Fibroblast of pulmonary artery (primary cell): ENCODE results near the gene MACROD2.

Source experiments
- DNase-seq: peaks from one replicate; pipeline ENCODE4 v3.0.0-alpha.2; 2010; ENCODE audit warnings: low read depth
- H3K4me3 ChIP-seq: replicated peaks from 2 replicates; pipeline ENCODE4 v1.5.1; 2011; ENCODE audit warnings: low read depth, mild to moderate bottlenecking, control low read depth, low read length, moderate library complexity
- TF ChIP-seq, protein P1 (sequence below): IDR thresholded peaks from 2 replicates; pipeline ENCODE4 v1.5.1; 2011; ENCODE audit warnings: mild to moderate bottlenecking, control low read depth, low read length, inconsistent platforms; ENCODE audit errors: missing control alignments

MACROD2 gene

DNA sequence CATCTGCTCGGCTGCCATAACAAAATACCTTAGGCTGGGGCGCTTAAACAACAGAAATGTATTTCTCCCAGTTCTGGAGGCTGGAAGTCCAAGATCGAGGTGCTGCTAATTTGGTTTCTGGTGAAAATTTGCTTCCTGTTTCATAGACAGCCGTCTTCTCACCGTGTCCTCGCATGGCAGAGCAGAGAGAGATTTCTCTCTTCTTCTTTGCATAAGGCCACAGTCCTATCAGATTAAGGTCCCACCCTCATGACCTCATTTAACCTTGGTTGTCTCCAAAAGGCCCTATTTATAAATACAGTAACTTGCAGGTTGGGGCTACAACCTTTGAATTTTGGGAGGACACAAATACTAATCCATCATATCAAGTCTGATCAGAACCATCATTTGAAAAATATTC lies 2033.6 kb downstream of the MACROD2 start:
- DNase-seq, result no peak
- no peak overlapping the region for H3K4me3 ChIP-seq
- TF ChIP-seq, protein P1, sequence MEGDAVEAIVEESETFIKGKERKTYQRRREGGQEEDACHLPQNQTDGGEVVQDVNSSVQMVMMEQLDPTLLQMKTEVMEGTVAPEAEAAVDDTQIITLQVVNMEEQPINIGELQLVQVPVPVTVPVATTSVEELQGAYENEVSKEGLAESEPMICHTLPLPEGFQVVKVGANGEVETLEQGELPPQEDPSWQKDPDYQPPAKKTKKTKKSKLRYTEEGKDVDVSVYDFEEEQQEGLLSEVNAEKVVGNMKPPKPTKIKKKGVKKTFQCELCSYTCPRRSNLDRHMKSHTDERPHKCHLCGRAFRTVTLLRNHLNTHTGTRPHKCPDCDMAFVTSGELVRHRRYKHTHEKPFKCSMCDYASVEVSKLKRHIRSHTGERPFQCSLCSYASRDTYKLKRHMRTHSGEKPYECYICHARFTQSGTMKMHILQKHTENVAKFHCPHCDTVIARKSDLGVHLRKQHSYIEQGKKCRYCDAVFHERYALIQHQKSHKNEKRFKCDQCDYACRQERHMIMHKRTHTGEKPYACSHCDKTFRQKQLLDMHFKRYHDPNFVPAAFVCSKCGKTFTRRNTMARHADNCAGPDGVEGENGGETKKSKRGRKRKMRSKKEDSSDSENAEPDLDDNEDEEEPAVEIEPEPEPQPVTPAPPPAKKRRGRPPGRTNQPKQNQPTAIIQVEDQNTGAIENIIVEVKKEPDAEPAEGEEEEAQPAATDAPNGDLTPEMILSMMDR, result no peak

DNA sequence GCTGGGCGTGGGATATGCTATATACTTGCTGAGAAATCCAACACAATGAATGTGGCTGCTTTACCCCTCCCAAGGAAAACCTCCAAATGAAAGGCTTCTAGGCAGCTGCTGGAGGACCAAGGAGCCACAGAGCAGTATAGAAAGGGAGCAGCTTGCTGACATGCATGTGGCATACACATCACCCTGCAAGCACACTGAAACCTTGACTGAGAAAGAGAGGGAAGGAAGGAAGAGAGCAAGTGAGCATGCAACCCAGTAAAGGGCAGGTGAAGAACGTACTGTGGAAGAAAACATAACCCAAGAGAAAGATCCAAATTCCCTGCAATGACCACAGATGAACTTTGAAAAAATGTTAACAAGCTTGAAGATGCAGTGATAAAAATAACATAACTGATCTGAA lies 2034.9 kb downstream of the MACROD2 start:
- no peak for DNase-seq
- TF ChIP-seq, protein P1, result no peak
- no peak overlapping the region for H3K4me3 ChIP-seq

DNA sequence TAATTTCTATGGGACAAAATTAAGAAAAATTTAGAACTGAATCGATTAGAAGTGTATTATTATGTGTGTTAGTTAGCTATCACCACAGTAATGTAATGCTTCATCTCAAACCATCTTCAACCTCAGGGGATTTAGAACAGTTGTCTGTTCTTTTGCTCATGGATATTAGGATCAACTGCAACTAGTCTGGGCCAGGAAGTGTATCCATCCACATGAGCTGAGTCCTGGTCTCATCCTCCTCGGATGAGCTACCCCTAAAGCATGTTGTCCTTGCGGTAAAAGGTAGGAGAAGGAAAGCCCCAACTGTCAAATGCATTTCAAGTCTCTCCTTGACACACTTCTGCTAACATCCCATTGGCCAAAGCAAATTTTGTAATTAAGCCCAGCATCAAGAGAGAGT lies 2040.3 kb downstream of the MACROD2 start:
- no peak overlapping the region for H3K4me3 ChIP-seq
- TF ChIP-seq, protein P1, result no peak
- DNase-seq, result no peak

DNA sequence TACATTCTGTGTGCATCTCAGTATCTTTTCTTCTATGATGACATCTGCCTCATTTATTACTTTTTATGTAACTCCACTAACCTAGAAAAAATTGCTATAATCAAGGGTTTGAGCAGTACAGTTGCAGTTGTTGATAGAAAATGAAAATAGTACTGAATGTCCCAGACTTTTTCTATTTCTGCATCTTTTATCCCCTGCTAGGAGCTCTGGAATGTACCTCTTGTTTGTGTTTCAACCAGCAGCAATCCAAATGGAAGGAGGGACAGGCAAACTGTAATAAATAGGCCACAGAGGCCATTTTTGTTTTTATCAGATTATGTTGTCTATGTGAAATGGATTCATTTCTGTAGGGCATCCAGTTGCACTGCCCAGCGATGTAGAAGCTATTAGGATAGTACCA lies 2041.0 kb downstream of the MACROD2 start:
- TF ChIP-seq, protein P1, result no peak
- H3K4me3 ChIP-seq, result no peak overlapping the region
- DNase-seq, result no peak

DNA sequence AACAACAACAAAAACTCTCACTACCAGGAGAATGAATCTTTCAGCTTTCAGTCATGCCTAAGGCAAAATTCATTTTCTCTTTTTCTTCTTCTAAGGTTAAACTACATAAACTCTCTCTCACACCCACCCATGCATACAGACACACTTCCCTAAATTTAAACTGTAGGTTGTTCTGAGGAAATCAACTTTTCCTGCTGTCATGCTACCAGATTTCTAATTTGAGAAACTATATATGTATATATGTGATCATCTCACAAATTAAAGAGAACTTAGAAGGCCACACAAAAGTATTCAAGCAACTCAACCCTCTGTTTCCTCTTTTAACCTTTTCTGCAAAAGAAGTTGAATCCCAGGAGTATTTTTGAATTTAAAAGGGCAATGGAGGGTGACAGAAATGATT lies 2045.4 kb downstream of the MACROD2 start:
- TF ChIP-seq, protein P1, result no peak
- no peak for DNase-seq
- H3K4me3 ChIP-seq, result no peak overlapping the region

DNA sequence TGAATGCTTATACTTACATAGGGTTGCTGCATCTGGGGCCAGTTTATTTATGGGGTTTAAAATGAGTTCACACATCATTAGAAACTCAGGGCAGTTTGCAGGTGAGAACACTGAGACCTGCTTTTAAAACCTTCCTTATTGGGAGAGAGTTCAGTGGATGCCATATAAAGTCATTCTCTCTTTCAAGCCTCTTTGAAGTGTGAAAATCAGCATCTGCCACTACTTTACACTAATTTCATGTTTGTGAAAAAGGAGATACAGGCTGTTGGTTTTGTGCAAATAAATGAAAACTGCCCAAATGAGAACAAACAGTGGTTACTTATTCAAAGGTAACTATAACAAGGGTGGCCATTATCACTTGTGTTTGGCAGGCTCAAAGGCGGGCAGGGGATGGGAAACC lies 2047.4 kb downstream of the MACROD2 start:
- TF ChIP-seq, protein P1, result no peak
- no peak for DNase-seq
- no peak overlapping the region for H3K4me3 ChIP-seq

DNA sequence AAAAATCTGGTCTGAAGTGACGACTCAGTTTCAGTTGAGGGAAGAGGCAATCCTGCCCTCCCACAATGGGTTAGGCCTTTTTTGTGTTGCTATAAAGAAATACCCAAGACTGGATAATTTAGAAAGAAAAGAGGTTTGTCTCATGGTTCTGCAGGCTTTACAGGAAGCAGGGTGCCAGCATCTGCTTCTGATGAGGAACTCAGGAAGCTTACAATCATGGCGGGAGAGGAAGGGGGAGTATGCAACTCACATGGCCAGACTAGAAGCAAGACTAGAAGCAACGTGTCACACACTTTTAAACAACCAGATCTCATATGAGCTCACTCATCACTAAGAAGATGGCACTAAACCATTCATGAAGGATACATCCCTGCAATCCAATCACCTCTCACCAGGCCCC lies 2048.6 kb downstream of the MACROD2 start:
- no peak overlapping the region for H3K4me3 ChIP-seq
- no peak for DNase-seq
- TF ChIP-seq, protein P1, result no peak
